HEK293T (cell line): ENCODE measurements around the gene SYNE3.

Source experiments
- FOXM1 ChIP-seq: fragments of 450-650 bp; IDR thresholded peaks from 2 replicates; pipeline ENCODE4 v1.6.1; 2017; ENCODE audit warnings: mild to moderate bottlenecking, borderline replicate concordance
- SUZ12 ChIP-seq: fragments of 450-650 bp; IDR thresholded peaks from 2 replicates; pipeline ENCODE4 v1.6.1; 2016; ENCODE audit warnings: mild to moderate bottlenecking

- no peak for TF ChIP-seq SUZ12
- TF ChIP-seq FOXM1, result no peak
These were observed 14.0 kb downstream of the SYNE3 start for GRCh38 chr14:95502381-95502950.
